Immature natural killer cell (primary cell): ENCODE measurements around the gene SYT7. TPM values are rescaled to one million over a fixed set of nuclear protein-coding genes. Genes with fewer than 3 reads are reported as not detected.
A peak's percentile ranks its signal among the peaks of the same experiment; 100 is the strongest.

Experiments
- DNase-seq, 3 donors: peaks; one replicate each; pipeline ENCODE4 v3.0.0; 2022; ENCODE audit warnings: mixed read lengths in 1 of 3
- H3K27ac Mint-ChIP-seq, 6 donors: one replicate each; pipeline ENCODE4 v1.8.0; 2020; ENCODE audit warnings: mixed read lengths in 6 of 6, mild to moderate bottlenecking in 5 of 6, inconsistent platforms in 4 of 6, moderate library complexity in 3 of 6
- H3K27me3 Mint-ChIP-seq, 3 donors: one replicate each; pipeline ENCODE4 v1.8.0; 2020 to 2021; ENCODE audit warnings: low read depth in 3 of 3, mild to moderate bottlenecking in 3 of 3, mixed read lengths in 3 of 3, moderate library complexity in 3 of 3, inconsistent platforms in 1 of 3
- H3K36me3 Mint-ChIP-seq, 3 donors: one replicate each; pipeline ENCODE4 v1.8.0; 2020; ENCODE audit warnings: mixed read lengths in 3 of 3, inconsistent platforms in 2 of 3, mild to moderate bottlenecking in 2 of 3
- H3K4me1 Mint-ChIP-seq, 2 donors: one replicate each; pipeline ENCODE4 v1.8.0; 2020; ENCODE audit warnings: inconsistent platforms in 2 of 2, mild to moderate bottlenecking in 2 of 2, mixed read lengths in 2 of 2, moderate library complexity in 1 of 2
- H3K4me3 Mint-ChIP-seq, 5 donors: one replicate each; pipeline ENCODE4 v1.8.0; 2020; ENCODE audit warnings: mild to moderate bottlenecking in 5 of 5, mixed read lengths in 5 of 5, inconsistent platforms in 3 of 5, moderate library complexity in 3 of 5
- H3K9me3 Mint-ChIP-seq, 6 donors: one replicate each; pipeline ENCODE4 v1.8.0; 2020; ENCODE audit warnings: mild to moderate bottlenecking in 6 of 6, mixed read lengths in 6 of 6, inconsistent platforms in 4 of 6, moderate library complexity in 3 of 6
- polyA plus RNA-seq, 3 donors: library from polyadenylated mRNA; unstranded; fragments of 300-500 nt; fragmentation: Illumina TruSeq; gene quantifications; one replicate each; pipeline ENCODE4 v1.2.3, GENCODE V29; 2021

SYT7 gene
- polyA plus RNA-seq, result not detected

DNA sequence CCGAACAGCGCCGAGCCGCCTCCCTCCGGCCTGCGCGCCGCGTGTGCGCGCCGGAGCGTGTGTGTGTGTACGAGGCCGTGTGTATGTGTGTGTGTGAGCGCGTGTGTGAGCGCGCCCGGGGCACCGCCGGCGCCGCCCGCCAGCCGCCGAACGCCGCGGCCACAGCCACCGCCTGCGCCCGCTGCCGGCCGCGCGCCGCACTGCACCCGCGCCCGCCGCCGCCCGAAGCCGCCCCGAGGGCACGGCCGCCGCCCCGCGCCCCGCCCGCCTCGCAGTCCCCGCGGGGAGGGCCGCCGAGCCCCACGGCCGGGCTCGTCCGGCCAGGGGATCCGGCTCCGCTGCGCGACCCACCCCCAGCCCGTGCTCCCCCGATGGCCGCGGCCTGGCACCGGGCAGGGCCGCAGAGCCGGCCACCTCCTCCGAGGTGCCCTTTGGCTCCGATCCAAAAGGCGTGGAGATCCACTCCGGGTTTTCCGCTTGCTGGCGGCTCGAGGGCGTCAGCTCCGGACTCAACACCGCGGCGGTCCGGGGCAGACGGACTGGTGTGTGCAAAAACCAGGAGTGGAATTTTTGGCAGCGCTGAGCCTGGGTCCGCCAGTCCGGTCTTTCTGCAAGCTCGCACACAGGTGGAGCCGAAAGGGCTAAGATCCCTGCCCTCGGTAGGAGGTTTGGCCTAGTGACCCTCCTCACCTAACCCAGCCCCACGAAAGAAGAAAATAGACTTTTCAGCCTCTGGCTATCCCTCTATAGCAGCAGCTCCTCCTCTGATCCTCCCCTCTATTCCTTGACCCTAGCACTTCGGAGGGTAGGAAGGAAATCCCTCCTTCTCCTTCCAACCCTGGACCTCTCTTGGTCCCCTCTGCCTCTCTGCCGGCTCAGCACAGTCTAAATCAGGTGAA is at the start of gene SYT7:
Gene SYT7 (minus strand): TSS at position 47 of the 899 bp plus-strand sequence. CDS start 256 bp downstream, outside the sequence.
- H3K4me1 Mint-ChIP-seq, result peaks cover 9 to 10% of the 10 kb centered on the region in 2 donors
- H3K36me3 Mint-ChIP-seq, result no peaks in the 10 kb centered on the region
- H3K27me3 Mint-ChIP-seq, result peaks cover 20 to 24% (median 21%) of the 10 kb centered on the region in 3 donors
- no peaks in the 10 kb centered on the region for H3K9me3 Mint-ChIP-seq
- H3K27ac Mint-ChIP-seq, result peak within 1 kb of the TSS in 5 of 6 donors; percentile 29 to 79 (median 57)
- DNase-seq, result peak; percentile 96 to 97 (median 97)
- peak within 1 kb of the TSS; percentile 71 to 85 (median 78) for H3K4me3 Mint-ChIP-seq

DNA sequence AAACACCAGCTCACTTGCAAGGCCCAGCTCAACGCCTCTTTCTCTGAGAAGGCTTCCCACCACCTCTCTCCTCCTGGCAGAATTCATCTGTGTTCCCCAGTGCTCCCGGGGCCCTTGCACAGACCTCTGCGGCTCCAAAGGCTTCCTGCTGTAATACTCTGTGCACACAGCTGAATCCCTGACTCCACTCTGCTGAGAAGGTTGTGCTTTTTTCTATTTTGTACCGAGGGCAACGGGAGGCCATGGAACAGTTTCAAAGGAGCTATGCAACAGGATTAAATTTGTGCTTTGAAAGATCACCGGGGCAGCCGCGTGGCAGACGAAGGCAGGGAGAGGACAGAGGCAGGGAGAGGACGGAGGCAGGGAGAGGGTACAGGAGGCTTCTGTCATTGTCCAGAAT is 49.2 kb upstream of the SYT7 start:
- Mint-ChIP-seq H3K36me3 (no peaks in the 10 kb centered on the region), H3K27ac (no peak overlapping the region), H3K4me3 (no peak overlapping the region), H3K4me1 (no peaks in the 10 kb centered on the region), H3K27me3 (peaks cover 0 to 11% (median 3%) of the 10 kb centered on the region in 3 donors), H3K9me3 (no peaks in the 10 kb centered on the region)
- DNase-seq, result no peak

- Mint-ChIP-seq H3K27ac (no peak overlapping the region), H3K4me3 (no peak overlapping the region), H3K4me1 (no peaks in the 10 kb centered on the region), H3K9me3 (peaks cover 0 to 1% (median 0%) of the 10 kb centered on the region in 6 donors), H3K36me3 (no peaks in the 10 kb centered on the region), H3K27me3 (peaks cover 0 to 13% (median 3%) of the 10 kb centered on the region in 3 donors)
- no peak for DNase-seq
These were observed 48.4 kb upstream of the SYT7 start for GRCh38 chr11:61629082-61629833.

DNA sequence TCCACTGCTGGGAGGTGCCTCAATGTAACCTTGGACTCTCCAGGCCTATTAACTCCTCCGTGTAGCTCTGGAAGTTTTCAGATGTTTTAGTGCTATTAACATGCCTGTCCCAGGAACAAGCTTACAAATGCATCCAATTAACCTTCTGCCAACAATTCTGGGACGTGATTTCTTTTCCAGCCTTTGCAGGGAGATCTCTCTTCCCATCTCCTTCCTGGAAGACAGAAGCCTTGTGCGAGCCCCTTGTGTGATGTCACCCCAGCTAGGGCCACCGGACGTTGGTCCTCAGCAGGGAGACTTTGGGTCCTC is 47.7 kb upstream of the SYT7 start:
- H3K9me3 Mint-ChIP-seq, result peaks cover 0 to 1% (median 0%) of the 10 kb centered on the region in 6 donors
- no peak overlapping the region for H3K27ac Mint-ChIP-seq
- peaks cover 0 to 13% (median 5%) of the 10 kb centered on the region in 3 donors for H3K27me3 Mint-ChIP-seq
- no peaks in the 10 kb centered on the region for H3K4me1 Mint-ChIP-seq
- no peaks in the 10 kb centered on the region for H3K36me3 Mint-ChIP-seq
- no peak for DNase-seq
- H3K4me3 Mint-ChIP-seq, result no peak overlapping the region

DNA sequence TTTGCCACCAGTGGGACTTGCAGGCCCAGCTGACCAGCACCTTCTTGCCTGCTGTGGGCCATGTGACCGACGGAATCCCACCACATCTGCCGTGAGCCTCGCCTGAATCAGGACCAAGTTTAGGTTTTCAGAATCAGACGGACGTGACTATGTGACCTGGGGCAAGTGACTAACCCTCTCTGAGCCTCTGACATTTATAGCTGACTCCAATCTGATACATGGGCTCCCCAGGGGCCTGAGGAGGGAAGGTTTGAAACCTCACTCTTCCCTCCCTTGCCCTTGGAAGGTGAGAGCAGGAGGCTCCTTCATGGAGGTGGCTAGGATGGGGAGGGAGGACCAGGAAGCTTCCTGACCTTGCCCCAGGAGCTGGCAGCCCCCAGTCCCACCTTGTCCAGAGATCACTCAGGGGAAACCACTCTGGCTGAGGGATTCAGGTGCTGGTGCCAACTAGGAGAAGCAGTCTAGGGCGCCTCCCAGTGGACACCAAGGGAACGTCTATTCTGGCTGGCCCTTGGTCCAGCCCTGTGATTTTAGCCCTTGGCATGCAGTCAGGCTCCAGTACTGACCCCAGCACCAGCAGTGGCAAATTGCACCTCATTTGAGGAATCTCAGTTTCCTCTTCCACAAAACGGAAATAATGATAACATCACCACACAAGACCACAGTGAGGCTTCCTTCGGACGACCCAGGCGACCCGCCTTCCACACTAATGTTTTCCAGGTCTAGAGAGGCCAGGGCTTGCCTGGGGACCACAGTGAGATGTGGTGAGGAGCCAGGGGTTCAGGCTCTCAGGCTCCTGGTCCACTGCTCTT is 47.2 kb upstream of the SYT7 start:
- no peak for DNase-seq
- H3K4me3 Mint-ChIP-seq, result no peak overlapping the region
- H3K4me1 Mint-ChIP-seq, result no peaks in the 10 kb centered on the region
- no peak overlapping the region for H3K27ac Mint-ChIP-seq
- H3K36me3 Mint-ChIP-seq, result no peaks in the 10 kb centered on the region
- H3K27me3 Mint-ChIP-seq, result peaks cover 0 to 13% (median 5%) of the 10 kb centered on the region in 3 donors
- H3K9me3 Mint-ChIP-seq, result peaks cover 0 to 1% (median 0%) of the 10 kb centered on the region in 6 donors

- H3K36me3 Mint-ChIP-seq, result no peaks in the 10 kb centered on the region
- H3K27me3 Mint-ChIP-seq, result peaks cover 0 to 17% (median 5%) of the 10 kb centered on the region in 3 donors
- DNase-seq, result no peak
- H3K27ac Mint-ChIP-seq, result no peak overlapping the region
- no peak overlapping the region for H3K4me3 Mint-ChIP-seq
- no peaks in the 10 kb centered on the region for H3K4me1 Mint-ChIP-seq
- H3K9me3 Mint-ChIP-seq, result peaks cover 0 to 1% (median 0%) of the 10 kb centered on the region in 6 donors
These were observed 45.9 kb upstream of the SYT7 start for GRCh38 chr11:61626580-61627380.

- H3K27ac Mint-ChIP-seq, result no peak overlapping the region
- peaks cover 0 to 1% (median 0%) of the 10 kb centered on the region in 6 donors for H3K9me3 Mint-ChIP-seq
- H3K36me3 Mint-ChIP-seq, result no peaks in the 10 kb centered on the region
- peaks cover 0 to 16% (median 7%) of the 10 kb centered on the region in 3 donors for H3K27me3 Mint-ChIP-seq
- DNase-seq, result no peak
- no peaks in the 10 kb centered on the region for H3K4me1 Mint-ChIP-seq
- H3K4me3 Mint-ChIP-seq, result no peak overlapping the region
These were observed 44.6 kb upstream of the SYT7 start for GRCh38 chr11:61625525-61625924.

- Mint-ChIP-seq H3K4me1 (no peaks in the 10 kb centered on the region), H3K36me3 (no peaks in the 10 kb centered on the region), H3K4me3 (no peak overlapping the region), H3K27me3 (peaks cover 0 to 7% (median 4%) of the 10 kb centered on the region in 3 donors), H3K27ac (no peak overlapping the region), H3K9me3 (peaks cover 0 to 1% (median 0%) of the 10 kb centered on the region in 6 donors)
- DNase-seq, result no peak
These were observed 41.2 kb upstream of the SYT7 start for GRCh38 chr11:61621917-61622585.

DNA sequence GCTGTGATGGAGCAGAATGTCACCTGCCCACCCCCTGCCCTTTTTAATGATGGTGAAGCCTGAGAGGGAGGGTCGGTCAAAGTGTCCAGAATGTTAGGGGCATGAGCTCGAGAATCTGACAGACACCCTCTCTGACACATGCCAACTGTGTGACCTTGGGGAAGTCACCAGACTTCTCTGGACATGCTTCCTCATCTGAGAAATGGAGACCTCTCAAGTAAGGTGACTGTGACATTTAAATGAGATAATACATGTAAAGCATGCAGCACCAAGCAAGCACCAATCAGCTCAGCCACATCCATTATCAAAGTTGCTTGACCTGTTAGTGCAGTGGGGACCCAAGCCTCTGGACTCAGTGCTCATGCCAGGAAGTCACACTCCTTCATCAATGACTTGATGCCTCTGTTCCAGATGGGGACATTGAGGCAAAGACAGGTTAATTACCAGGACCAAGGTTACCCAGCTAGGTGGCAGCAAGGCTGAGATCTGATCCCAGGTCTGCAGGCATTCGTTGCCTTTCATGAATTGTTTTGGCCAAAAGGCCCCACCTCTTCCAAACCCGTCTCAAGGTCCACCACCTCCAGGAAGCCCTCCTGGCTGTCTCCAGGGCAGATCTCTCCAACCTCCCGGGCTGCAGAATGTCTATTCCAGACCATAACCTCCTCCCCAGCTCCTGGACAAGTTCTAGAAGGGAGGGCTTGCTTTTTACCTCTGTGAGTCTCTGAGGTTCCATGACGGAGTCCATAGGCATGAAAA is 38.8 kb upstream of the SYT7 start:
- no peak for DNase-seq
- Mint-ChIP-seq H3K27ac (no peak overlapping the region), H3K4me3 (no peak overlapping the region), H3K4me1 (no peaks in the 10 kb centered on the region), H3K9me3 (no peaks in the 10 kb centered on the region), H3K36me3 (no peaks in the 10 kb centered on the region), H3K27me3 (peaks cover 0 to 7% (median 6%) of the 10 kb centered on the region in 3 donors)

DNA sequence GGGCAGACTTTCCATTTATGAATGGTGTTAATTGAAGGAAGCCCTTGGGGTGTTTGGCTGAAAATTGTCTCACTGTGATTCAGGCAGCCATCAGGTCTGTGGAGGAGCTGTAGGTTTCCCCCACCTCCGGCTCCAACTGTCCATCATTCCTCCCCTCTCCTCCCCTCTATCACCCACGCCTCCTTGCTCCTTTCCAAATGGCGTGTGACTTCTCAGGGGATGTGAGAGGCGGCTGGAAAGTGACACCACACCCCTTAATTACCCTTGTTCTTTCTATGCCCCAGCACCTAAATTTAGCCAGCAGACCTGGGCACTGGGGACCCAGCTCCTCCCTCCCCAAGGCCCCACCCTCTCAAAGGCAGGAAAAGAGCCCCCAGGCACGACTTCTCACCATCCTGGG is 38.1 kb upstream of the SYT7 start:
- H3K9me3 Mint-ChIP-seq, result no peaks in the 10 kb centered on the region
- peaks cover 0 to 6% (median 6%) of the 10 kb centered on the region in 3 donors for H3K27me3 Mint-ChIP-seq
- H3K4me3 Mint-ChIP-seq, result no peak overlapping the region
- no peaks in the 10 kb centered on the region for H3K36me3 Mint-ChIP-seq
- no peaks in the 10 kb centered on the region for H3K4me1 Mint-ChIP-seq
- no peak overlapping the region for H3K27ac Mint-ChIP-seq
- no peak for DNase-seq

- no peak overlapping the region for H3K4me3 Mint-ChIP-seq
- no peaks in the 10 kb centered on the region for H3K9me3 Mint-ChIP-seq
- peaks cover 0 to 6% (median 6%) of the 10 kb centered on the region in 3 donors for H3K27me3 Mint-ChIP-seq
- H3K36me3 Mint-ChIP-seq, result no peaks in the 10 kb centered on the region
- no peaks in the 10 kb centered on the region for H3K4me1 Mint-ChIP-seq
- H3K27ac Mint-ChIP-seq, result no peak overlapping the region
- DNase-seq, result no peak
These were observed 36.6 kb upstream of the SYT7 start for GRCh38 chr11:61617515-61617914.

DNA sequence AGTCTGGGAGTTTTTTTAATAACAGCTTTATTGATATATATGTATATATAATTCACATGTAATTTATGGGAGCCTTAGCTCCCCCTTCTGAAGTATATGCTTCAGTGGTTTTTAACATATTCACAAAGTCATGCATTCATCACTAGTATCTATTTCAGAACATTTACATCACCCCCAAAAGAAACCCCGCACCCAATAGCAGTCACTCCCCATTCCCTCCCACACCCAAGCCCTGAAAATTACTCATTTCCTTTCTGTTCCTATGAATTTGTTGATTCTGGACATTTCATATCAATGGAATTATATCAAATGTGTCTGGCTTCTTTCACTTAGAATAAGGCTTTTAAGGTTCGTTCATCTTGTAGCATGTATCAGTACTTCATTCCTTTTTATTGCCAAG is 35.6 kb upstream of the SYT7 start:
- Mint-ChIP-seq H3K4me1 (no peaks in the 10 kb centered on the region), H3K36me3 (no peaks in the 10 kb centered on the region), H3K27me3 (peaks cover 0 to 6% (median 6%) of the 10 kb centered on the region in 3 donors), H3K9me3 (no peaks in the 10 kb centered on the region), H3K27ac (no peak overlapping the region), H3K4me3 (no peak overlapping the region)
- DNase-seq, result no peak
